GM19324 (cell line): ENCODE data around the gene TMEM269.
"Not testable (repeated sequence)": the region's sequence is repeated elsewhere in the genome, so short reads cannot be mapped to it uniquely, and the experiment has no call there.

Experiments used
- ATAC-seq: cut with Tn5 transposase; IDR thresholded peaks from one replicate; pipeline ENCODE4 v1.9.1; 2021; ENCODE audit warnings: mild to moderate bottlenecking, moderate library complexity; ENCODE audit not compliant: unreplicated experiment, low FRiP score

Gene TMEM269

GRCh38 chr1:42773420-42773819 is 11.4 kb upstream of the TMEM269 start:
- no peak for ATAC-seq

- ATAC-seq = no peak
Measured at GRCh38 chr1:42774928-42775526, 9.8 kb upstream of the TMEM269 start.

GRCh38 chr1:42776502-42776901 is 8.3 kb upstream of the TMEM269 start:
- ATAC-seq = no peak

GRCh38 chr1:42777852-42778251 is 6.9 kb upstream of the TMEM269 start:
- no peak for ATAC-seq

- no peak for ATAC-seq
Measured at GRCh38 chr1:42779725-42780124, 5.1 kb upstream of the TMEM269 start.

GRCh38 chr1:42780176-42780575 is 4.6 kb upstream of the TMEM269 start:
- no peak for ATAC-seq

DNA sequence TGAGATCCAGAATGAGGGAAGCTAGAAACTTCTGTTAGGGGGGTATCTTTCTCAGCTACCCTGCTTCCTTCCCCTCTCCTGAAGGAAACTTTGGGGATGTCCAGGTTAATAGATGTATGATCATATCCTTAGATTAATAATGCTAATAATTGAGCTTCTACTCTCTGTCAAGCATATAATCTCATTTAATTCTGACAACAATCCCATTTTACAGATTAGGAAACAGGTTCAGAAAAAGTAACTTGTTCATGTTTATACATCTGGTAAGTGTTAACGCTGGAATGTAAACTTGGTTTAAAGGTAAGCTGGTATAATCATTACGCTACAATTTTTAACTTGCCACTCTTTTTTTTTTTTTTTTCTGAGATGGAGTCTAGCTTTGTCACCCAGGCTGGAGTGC is 1.7 kb upstream of the TMEM269 start:
- ATAC-seq = no peak

GRCh38 chr1:42784547-42784945 is 245 bp upstream of the TMEM269 start:
- no peak for ATAC-seq

- ATAC-seq = no peak
Measured at GRCh38 chr1:42786097-42786496, 1.3 kb downstream of the TMEM269 start.

GRCh38 chr1:42788021-42788420 is 3.2 kb downstream of the TMEM269 start:
- ATAC-seq = no peak

DNA sequence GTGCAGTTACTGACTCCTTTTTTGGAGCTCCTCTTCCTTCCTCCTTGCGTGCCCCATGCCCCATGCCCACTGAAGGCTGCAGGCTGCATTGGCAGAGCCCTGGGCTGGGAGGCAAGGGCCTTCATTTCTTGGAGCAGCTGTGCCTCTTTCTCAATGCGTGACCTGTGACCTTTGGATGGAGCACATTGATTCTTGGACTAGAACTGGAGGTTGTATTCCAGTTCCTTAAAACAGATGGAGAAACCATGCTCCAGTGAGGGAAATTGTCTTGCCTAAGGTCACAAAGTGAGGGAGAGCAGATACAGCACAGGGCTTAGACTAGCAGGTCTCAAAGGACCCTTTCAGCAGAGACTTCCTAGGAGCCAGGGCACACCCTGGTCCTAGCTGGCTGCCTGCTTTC is 9.0 kb downstream of the TMEM269 start:
- no peak for ATAC-seq

- ATAC-seq = no peak
Measured at GRCh38 chr1:42797414-42797813, 12.6 kb downstream of the TMEM269 start.

GRCh38 chr1:42797979-42798378 is 13.2 kb downstream of the TMEM269 start:
- no peak for ATAC-seq

GRCh38 chr1:42801832-42802473 is 17.2 kb downstream of the TMEM269 start:
- ATAC-seq = no peak

DNA sequence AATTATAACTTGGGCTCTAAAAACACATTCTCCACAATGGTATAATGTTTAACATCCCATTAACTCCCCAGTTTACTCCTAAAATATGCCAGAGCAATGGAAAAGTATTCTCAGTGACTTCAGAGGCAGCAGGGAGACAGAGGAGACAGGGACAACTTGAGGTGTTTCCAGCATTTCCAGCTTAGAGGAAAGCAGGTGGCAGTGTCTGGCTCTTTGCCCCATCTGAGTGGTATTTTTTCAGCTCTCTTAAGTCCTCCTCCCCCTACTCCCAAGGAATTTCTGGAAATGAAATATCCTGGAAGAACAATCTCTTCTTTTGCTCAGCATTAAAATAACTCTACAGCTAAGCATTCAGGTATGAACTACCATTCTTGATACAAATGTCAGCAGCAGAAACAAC is 21.4 kb downstream of the TMEM269 start:
- no peak for ATAC-seq

DNA sequence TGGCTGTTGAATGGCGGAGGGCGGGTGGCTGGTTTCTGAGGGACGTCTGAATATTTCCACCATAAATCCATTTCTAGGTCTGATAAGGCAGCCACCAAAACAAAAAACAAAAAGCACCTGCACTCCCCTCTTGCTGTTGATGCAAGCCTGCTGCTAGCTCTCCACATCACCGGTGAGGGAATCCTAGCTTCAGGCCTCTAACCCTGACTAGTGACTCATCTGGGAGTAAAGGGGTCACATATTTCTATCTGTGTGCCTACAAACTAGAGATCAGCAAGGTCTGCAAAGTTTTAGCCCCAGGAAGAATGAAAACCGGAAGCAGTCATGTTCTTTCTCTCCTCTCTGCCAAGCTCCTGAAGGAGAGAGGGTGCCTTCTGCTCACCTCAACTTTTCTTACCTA is 21.8 kb downstream of the TMEM269 start:
- ATAC-seq = no peak

- no peak for ATAC-seq
Measured at GRCh38 chr1:42807056-42807668, 22.4 kb downstream of the TMEM269 start.

DNA sequence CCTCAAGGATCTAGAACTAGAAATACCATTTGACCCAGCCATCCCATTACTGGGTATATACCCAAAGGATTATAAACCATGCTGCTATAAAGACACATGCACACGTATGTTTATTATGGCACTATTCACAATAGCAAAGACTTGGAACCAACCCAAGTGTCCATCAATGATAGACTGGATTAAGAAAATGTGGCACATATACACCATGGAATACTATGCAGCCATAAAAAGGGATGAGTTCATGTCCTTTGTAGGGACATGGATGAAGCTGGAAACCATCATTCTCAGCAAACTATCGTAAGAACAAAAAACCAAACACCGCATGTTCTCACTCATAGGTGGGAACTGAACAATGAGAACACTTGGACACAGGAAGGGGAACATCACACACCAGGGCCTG is 30.0 kb downstream of the TMEM269 start:
- not testable (repeated sequence) for ATAC-seq

GRCh38 chr1:42815941-42816584 is 31.3 kb downstream of the TMEM269 start:
- no peak for ATAC-seq

GRCh38 chr1:42816585-42817439 is 32.0 kb downstream of the TMEM269 start, which contains the start of the genes ERMAP and SVBP:
ERMAP (plus strand) TSS chr1:42817122; CDS start chr1:42830449, 13,327 bp downstream.
SVBP (minus strand) TSS chr1:42817397; CDS start chr1:42816544, 853 bp downstream.
- peak; percentile 92 for ATAC-seq

GRCh38 chr1:42817440-42817767 is 32.6 kb downstream of the TMEM269 start:
- no peak for ATAC-seq
